ENCODE results near the gene DPP8.

DNA sequence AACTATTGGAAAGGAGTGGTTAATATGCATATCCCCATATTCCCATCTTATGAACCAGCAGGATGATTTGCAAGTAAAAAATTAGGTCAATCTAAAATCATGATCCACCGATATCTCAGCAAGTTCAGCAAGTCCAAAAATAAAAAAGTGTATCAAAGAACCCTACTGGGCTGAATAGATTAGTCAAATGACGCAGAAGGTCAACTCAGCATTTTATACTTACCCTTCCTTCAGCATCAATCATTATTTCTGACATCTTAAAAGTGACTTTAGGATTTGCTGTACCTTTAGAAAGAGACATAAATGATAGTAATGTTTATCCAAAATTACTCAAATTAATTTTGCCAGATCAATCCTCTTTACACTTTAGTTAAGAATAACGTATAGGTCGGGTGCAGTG, 32.6 kb downstream of the DPP8 start:
- TF ChIP-seq CTCF (IDR thresholded peaks at IDR 0.05) (no peak), EP300 (IDR thresholded peaks at IDR 0.05) (no peak), POLR2AphosphoS5 (IDR thresholded peaks at IDR 0.05) (no peak), POLR2A (IDR thresholded peaks at IDR 0.05; ENCODE audit: low read depth) (no peak)

Data from esophagus muscularis mucosa (tissue), 4 donors.